ENCODE data around the gene MAPK10.

MAPK10 gene

DNA sequence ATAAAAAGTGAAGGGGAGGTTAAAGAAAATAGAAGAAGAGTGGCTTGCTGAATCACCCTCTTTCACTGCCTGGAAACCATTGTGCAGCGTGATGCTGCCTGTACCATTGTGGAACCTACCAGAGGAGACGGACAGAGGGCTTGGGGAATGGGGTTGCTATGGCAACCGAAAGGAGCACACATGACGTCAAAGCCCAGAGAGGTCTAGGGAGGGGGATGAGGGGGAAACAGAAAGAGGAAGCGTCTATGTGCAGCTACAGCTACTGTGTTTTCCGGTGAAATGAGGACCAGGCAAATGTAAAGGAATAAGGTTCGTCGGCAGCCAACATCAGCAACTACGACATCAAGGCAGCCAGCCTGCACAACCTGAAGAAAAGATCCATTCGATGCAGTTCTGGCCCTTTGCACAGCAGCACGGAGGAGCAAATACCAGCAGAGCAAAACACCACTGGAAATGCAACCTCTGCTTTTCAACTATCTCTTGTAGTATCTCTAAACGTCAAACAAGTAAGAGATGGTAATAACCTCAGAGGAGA, at the start of gene MAPK10:
TSS of gene MAPK10 (minus strand) at position 110 of the 535 bp plus-strand sequence.
- peak; percentile 76 to 84 for DNase-seq

DNA sequence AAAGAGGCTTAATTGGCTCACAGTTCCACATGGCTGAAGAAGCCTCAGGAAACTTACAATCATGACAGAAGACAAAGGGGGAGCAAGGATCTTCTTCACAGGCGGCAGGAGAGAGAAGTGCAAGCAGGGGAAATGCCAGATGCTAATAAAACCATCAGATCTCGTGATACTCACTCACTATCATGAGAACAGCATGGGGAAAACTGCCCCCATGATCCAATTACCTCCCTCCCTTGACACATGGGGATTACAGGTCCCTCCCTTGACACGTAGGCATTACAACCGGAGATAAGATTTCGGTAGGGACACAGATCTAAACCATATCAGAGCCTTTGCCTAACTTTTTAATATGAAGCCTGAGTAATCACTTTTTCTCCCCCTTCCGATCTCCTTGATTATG, 43.7 kb upstream of the MAPK10 start:
- DNase-seq, result no peak

DNA sequence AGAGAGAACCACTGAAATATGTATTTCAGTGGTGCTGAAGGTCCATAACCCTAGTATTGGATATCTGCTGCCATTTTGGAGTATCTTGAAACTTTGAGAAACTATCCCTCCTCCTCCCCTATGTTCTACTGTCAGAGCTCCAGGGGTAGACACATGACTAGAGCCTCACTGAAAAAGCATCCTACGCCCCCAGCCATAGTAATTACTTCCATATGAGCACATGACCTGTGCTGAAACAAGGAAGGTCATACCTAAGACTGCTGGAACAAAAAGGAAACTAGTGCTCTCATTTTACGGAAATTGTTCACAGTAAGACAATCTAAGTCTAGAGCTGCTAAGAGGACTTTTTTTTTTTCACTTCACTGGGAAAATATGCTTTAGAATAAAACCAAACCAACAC, 42.0 kb upstream of the MAPK10 start:
- DNase-seq, result no peak

DNA sequence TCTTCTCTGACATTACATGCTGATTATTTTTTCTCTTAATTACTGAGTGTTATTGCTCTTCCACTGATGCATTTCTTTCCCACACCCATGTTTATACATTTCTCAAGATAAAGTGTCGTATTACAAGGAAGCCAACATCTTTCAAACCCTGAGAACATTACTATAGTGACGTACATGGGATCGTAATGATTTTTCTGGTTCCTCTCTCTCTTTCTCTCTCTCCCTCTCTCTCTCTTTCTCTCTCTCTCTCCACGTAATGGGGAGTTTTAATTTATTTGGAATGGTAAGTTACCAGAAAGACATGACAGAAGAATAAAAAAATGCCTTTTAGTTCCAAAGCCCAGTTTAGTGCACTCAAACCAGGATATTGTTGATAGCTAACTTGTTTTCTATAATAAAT, 40.4 kb upstream of the MAPK10 start:
- DNase-seq, result no peak

DNA sequence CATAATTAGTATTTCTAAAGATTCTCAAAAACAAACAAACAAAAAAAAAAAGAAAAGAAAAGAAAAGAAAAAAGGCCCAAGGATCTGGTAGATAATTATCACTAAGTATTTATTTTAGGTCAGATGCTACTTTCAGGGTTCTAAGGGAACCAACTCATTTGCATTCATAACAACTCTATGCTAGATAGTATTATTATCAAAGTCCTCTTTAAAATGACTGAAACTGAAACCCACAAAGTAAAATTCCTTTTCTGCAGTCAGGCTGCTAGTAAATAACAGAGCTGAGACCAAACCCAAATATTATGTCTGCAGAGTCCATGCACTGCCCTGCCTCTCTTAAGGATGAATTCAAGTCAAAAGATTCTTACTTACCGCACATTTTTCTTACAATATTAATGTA, 38.3 kb upstream of the MAPK10 start:
- no peak for DNase-seq

DNA sequence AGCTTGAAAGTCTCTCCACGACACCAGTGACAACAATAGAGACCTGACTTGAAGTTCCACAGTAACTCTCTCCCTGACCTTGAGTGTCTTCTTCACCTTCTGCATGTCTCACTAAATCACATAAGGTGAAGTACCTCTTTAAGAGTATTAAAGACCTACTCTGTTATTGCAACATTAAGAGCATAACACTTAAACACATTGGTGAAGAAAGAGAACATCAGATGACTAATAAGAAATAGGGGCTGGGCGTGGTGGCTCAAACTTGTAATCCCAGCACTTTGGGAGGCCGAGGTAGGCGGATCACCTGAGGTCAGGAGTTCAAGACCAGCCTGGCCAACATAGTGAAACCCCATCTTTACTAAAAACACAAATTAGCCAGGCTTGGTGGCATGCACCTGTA, 33.9 kb upstream of the MAPK10 start:
- DNase-seq, result no peak

DNA sequence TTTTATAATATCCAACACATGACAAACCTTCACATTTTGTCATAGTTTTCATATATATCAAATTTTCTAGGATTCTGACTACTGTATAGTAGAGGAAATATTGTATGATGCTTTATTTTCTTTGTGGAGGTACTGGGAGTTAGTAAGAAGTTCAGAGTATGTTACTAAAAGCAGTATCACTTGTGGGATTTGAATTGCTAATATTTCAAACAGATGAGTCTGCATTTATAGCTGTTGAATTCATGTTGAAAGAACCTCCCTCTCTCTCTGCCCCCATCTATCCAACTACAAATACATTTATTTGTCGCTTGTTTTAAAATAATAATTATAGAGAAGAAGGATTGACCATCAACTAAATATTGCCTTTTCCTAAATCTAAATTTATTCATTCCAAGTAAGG, 29.8 kb upstream of the MAPK10 start:
- DNase-seq, result no peak

DNA sequence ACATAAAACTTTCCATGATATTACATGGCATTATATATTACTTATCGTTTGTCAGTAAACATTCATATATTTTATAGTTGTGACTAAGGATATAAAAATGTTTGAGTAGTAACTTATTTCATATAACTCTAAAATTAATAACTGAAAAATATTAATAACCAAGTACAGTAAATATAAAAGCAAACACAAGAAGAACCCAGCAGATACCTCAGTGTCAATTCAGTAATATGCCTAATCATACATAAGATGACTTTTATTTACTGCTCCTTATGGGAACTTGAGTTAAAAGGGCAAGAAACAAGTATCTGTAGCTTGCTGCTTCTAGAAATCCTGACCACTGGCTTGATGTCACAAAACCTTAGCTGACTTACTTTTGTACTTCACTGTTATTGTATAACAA, 28.4 kb upstream of the MAPK10 start:
- no peak for DNase-seq

DNA sequence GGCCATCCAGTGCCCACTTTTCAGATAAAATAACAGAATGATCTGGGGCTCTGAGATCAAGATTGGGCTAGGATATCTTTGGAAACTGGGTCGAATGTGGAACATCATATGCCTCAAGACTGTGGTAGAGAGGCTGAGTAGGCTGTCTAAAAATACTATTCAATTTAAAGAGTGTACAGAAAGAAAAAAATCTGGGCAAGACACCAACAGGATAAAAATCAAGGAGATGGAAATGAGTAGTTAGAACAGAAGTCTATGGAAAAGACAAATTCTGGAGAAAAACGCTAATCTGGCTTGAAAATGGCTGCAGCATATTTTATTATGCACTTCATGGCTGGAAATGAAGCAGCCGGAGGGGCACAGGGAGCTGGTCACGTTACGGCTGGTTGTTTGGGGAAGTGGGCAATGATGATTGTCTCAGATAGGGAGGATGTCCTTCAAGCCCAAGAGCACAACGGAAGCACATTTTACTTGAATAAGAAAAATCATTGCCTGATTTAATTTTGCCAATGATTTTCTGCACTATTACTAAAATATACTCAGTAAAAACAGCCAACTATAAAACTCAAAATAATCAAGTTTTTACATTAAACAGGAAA, 27.1 kb upstream of the MAPK10 start:
- no peak for DNase-seq

DNA sequence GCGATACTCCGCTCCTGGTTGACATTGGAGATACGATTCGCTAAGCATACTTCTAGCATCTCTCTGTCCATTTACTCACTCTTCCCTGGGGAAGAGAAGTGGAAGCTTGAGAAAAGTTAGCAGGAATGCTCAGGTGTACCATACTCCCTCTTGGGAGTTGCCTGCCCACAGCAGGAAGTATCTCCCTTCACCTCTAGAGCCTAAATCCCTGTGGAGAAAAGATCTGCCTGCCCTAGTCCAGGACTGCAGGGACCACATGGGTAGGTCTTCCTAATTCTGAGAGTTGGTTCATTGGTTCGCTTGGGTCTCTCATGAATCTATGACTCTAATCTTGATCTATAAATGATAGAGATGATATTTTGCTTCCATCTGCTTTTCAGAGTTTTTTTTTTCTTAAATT, 26.3 kb upstream of the MAPK10 start:
- DNase-seq, result no peak

DNA sequence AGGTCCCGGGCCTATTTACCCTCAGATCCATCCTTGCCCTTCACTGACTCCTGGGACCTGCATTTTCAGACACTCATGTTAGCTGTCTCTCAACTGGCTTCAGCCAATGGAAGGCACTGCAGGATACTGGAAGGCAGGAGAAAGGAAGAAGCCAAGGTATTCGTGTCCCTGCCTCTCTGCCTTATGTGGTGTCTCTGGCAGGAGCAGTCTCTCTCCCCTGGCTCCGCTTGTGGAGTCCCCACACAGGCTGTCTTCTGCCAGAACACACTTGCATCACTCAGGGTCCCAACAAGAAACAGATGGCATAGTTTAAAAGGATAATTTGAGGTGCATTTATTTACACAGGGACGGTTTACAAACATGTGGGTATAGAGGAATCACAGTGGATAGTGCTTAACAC, 21.6 kb upstream of the MAPK10 start:
- DNase-seq, result no peak

DNA sequence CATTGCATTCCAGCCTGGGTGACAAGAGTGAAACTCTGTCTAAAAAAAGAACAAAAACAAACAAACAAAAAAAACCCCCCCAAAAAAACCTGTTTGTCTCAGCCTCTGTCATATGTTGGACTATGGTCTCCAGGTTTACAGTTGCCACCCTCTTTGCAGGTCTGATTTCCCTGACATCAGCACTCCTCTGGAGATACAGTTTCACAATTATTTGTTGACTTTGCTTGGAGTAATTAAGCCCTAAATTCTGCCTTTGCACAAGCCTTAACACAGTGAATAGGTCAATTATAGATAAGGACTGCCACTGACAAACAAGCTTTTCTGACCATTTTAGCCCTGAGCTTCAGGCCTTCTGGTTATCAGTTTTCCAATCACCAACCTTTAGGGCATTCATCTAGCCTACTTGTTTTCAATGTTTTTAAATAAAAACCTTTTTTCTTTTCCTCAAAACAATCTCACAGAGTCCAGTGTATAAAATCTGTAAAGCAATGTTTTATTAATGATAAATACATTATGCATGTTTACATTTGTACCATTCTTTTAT, 20.4 kb upstream of the MAPK10 start:
- DNase-seq, result no peak

DNA sequence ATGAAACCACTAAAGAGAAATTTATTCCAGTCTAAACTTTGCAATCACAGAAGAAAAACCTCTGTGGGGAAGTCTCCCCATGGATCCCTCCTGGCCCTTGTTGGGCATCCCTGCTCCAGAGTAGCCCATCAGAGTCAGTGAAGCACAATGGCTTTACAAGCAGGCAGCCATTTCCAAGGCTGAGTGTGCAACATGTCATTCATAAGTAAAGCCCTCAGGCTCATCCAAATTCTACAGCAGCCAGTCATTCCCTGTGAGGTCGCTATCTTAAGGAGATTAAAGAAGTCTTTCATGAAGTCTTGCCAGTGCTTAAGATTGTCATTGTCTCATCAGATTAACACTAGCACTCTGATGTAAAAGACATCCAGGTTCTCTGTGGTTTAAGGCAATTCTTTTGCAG, 17.0 kb upstream of the MAPK10 start:
- no peak for DNase-seq

DNA sequence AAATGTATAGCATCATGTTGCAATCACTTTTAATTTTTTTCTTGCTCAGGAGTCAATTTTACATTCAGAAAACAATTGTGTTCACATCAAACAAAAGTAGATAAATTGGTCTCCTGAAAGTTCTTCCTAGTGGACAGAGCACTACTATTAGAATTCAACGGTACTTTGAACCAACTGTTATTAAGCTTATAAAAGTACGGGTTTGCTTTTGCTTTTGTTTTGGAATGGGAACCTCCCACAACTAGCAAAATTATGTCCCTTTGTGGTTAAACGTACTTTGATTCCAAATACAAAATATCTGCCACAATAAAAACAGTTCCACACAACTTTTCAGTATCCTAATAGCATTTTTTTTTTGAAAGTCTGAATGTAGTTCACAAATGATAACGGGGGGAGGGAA, 8.6 kb upstream of the MAPK10 start:
- DNase-seq, result no peak

DNA sequence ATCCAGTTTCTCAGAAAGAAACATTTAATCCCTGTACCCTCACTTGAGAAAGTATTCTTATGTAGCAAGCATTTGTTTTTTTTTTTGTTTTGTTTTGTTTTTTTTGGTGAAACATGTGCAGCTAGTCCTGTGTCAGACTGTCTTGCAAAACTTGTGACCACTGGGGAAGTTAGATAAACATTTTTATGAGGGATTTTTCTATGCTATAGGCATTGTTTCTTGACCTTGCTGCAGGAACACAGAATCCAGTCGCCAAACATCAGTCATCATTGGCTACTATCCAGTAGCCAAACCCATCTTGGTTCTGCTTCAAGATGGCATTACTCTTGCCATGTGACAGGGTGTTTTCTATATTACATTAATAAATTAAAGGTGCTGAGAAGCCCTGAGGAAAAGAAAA, 7.7 kb upstream of the MAPK10 start:
- no peak for DNase-seq

DNA sequence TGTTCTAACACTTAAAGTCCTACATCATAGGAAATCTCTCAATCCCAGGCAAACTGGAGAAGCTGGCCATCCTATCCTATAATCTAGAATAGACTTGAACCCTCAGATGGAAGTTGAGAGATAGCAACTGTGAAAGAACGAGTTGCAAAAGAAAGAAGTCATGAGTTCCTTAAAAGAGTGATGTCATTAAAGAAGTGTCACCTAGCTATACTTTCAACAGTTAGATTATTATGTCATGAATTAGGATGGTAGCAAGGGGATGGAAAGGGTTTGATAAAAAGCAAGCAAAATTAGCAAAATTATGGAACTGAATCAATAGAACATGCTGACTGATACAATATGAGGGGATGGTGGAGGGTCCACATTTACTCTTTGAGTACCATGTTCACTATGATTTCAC, 7.1 kb upstream of the MAPK10 start:
- DNase-seq, result no peak

DNA sequence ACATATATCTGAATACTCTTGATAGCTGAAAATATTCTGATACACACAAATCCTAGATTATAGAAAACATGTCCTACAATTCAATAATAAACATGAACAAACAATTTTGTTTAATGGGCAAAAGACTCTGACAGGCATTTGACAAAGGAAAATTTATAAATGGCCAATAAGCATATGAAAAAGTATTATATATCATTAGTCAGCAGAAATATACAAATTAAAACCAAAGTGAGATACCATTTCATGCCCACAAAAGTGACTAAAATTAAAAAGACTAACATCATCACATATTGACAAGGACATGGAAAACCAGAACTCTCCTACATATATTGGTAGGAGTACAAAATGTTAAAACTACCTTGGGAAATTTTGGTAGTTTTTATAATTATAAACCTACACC, 2.7 kb upstream of the MAPK10 start:
- DNase-seq, result no peak

DNA sequence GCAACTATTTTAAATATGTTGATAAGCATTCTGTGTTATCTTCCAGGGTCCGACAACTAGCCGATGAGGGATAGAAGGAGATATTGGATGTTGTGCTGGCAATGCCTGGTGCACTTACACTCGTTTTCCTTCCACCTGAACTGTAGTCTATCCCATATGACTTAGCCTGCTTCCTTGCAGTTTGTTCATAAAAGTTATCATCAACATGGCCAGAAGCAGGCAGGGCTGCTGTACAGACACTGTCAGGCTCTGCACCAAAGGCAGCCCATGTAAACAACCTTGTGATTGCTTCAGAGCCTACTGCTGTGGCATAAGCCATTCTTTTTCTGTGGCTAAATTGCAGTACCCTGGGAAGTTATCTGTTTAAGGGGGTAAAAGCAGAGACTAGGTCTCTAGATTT, 1.6 kb downstream of the MAPK10 start:
- DNase-seq, result no peak

DNA sequence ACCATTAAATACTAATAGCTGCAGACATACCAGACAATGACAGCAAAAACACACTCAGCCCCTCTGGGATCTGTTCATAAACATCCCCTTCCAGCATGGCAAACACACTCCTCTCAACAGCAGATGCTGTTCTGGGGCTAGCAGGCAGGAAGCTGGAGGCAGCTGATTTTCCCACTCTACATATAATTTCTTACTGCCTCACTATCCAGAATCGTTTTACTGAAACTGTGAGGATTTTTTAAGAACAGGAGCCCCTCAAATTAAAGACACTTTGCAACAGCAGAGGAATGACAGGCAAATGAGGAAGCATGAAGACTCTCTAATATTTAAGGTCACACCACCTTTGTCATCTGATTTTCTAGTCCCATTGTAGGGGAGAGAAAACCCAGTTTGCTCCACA, 2.2 kb downstream of the MAPK10 start:
- no peak for DNase-seq

DNA sequence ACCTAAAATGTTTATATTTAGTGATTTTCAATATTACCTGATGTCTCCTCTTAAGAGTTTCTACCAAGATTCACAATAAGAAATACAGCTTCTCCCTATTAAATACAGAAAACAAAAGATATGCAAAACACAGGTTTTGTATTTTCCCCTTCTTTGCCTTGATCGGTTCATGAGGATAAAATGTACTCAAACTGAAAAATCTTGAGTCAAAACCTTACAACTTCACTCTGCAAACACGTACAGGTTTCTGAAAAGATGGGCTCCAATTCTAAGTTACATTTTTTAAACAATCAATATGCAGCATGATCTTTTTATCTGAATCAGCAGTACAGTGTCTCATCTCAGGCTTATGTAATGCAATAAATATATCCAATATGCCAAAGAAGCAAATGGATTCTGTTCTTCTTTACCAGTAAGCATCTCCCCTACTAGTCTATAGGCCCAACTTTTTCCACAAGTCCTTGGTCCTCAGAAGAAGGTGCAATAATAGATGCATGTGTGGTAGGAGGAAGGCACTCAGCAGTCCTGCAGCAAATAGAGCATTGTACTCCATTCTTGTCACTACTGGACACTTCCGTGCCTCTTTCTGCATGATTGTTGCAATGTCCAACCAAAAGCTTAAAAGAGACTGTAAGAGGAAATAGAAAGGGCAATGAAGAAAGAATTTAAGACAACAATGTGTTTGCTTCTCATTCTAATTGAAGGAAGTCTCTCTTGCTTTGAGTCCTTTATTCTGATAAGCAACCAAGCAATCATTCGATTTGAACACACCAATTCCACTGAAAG, 3.2 kb downstream of the MAPK10 start:
- no peak for DNase-seq

DNA sequence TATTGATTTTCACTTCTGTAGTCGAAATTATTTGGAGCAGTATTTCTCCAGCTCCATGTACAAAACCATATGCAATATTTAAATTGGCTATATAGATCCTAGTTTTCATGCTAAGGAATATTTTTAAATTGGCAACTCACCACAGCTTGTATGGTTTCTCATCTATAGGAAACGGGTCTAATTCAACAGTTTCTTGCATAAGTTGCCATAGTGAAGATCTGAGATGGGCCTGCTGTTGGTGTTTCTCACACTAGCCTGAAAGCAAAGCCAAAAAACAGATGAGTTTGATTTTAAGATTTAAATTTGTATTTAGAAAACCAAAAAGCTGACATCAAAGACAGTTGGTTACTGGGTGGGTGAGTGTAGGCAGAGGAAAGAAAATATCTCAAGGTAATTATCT, 5.5 kb downstream of the MAPK10 start:
- no peak for DNase-seq

DNA sequence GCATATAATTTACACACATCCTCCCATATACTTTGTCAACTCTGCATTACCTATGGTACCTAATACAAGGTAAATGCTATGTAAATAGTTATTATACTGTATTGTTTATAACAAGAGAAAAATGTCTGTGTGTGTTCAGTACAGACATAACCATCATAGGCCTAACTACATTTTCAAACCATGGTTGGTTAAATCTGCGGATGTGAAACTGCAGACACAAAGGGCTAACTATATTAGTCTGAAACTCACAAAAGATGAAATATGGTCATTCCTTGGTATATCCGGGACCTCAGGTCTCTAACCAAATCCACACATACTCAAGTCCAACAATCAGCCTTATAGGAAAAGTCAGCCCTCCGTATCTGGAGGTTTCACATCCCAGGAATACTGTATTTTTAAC, 13.5 kb downstream of the MAPK10 start:
- DNase-seq, result no peak

DNA sequence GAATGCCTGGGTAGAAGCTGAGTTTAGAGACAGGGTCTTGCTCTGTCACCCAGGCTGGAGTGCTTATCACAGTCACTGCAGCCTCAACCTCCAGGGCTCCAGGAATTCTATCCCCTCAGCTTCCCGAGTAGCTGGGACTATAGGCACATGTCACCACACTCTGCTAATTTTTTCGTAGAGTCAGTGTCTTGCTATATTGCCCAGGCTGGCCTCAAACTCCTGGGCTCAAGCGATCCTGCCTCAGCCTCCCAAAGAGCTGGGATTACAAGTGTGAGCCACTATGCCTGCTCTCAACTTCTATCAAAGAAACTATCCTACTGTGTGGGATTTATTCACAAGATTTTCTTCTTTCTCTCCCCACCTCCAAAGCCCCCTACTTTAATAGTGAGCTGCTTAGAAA, 15.7 kb downstream of the MAPK10 start:
- no peak for DNase-seq

DNA sequence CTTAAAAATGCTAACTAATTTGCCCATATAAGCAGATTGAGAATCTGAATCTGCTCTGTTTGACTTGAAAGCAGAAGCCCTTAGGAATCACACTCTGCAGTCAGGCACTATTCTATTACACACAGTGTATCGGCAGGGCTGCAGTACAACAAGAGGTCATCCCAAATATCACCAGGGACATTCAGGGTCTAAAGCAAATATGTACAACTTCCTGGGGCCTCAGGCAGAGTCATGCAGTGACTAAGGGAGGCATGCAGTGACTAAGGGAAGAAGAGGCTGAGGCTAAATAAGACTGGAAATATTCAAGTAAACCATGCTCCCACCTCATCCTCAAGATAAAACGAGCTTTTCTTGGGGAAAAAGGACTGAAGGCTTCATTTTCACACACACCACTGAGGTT, 20.9 kb downstream of the MAPK10 start:
- no peak for DNase-seq

DNA sequence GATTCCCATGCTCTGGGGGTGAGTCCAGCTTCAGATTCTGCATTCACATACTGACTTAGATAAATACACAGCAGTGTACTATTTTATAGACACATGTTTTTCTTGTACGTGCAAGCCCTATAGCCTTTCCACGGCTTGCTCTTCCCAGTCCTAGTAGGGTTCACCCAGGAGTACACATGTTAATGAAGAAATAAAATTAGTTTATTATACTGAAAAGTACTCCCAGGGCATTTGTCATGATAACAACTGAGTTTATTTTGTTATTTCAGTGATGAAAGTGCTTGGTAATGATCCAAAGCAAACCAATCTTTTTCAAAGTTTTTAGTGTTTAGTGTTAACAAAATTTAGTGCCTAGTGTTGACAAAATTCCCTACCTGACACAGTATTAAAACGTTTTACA, 21.3 kb downstream of the MAPK10 start:
- DNase-seq, result no peak
